ENCODE results near the gene MCAT.

Gene MCAT
- 7.1 to 13.2 (median 10.5) reads per million in 4 experiments for total RNA-seq

- DNase-seq = peak; percentile 65
These were observed at the start of gene MCAT for GRCh38 chr22:43142880-43143562. TSS of gene MCAT (minus strand) at chr22:43143398. CDS start at chr22:43143348, 50 bp downstream.

GRCh38 chr22:43191831-43192230 is 48.6 kb upstream of the MCAT start:
- no peak for DNase-seq

GRCh38 chr22:43188829-43189545 is 45.8 kb upstream of the MCAT start:
- no peak for DNase-seq

- DNase-seq = peak; percentile 94
These were observed 44.2 kb upstream of the MCAT start for GRCh38 chr22:43187171-43188099.

GRCh38 chr22:43186272-43187170 is 43.3 kb upstream of the MCAT start, which contains the start of gene TTLL12:
TSS of gene TTLL12 (minus strand) at chr22:43187134. CDS start at chr22:43187069, 65 bp downstream.
- peak; percentile 51 for DNase-seq

- no peak for DNase-seq
These were observed 42.7 kb upstream of the MCAT start for GRCh38 chr22:43185860-43186261.

GRCh38 chr22:43183496-43184277 is 40.5 kb upstream of the MCAT start:
- no peak for DNase-seq

- no peak for DNase-seq
These were observed 39.5 kb upstream of the MCAT start for GRCh38 chr22:43182726-43183125.

- no peak for DNase-seq
These were observed 38.9 kb upstream of the MCAT start for GRCh38 chr22:43182118-43182517.

GRCh38 chr22:43181321-43182076 is 38.3 kb upstream of the MCAT start:
- DNase-seq = no peak

- DNase-seq = no peak
These were observed 37.5 kb upstream of the MCAT start for GRCh38 chr22:43180670-43181069.

GRCh38 chr22:43179911-43180195 is 36.7 kb upstream of the MCAT start:
- DNase-seq = no peak

- no peak for DNase-seq
These were observed 36.1 kb upstream of the MCAT start for GRCh38 chr22:43179146-43179910.

- no peak for DNase-seq
These were observed 34.3 kb upstream of the MCAT start for GRCh38 chr22:43177479-43177878.

GRCh38 chr22:43176090-43176489 is 32.9 kb upstream of the MCAT start:
- DNase-seq = no peak

- DNase-seq = no peak
These were observed 31.8 kb upstream of the MCAT start for GRCh38 chr22:43174941-43175531.

GRCh38 chr22:43173976-43174720 is 30.9 kb upstream of the MCAT start:
- no peak for DNase-seq

- DNase-seq = no peak
These were observed 30.4 kb upstream of the MCAT start for GRCh38 chr22:43173566-43173965.

- DNase-seq = no peak
These were observed 29.0 kb upstream of the MCAT start for GRCh38 chr22:43172191-43172590.
